Lower lobe of right lung (tissue), 2 donors: ENCODE data around the gene SERPIND1. TPM values are rescaled to one million over a fixed set of nuclear protein-coding genes. Genes with fewer than 3 reads are reported as not detected.

Source experiments
- ATAC-seq, 2 donors: fragments of 200-7000 bp; cut with Tn5 transposase; one replicate each; pipeline ENCODE4 v1.9.1; 2020 to 2022; ENCODE audit warnings: mild to moderate bottlenecking in 2 of 2, moderate library complexity in 2 of 2
- DNase-seq: peaks from one replicate; pipeline ENCODE4 v3.0.0-alpha.2; 2020
- H3K27ac ChIP-seq: fragments of 200-600 bp; one replicate; pipeline ENCODE4 v1.8.0; 2022
- H3K27me3 ChIP-seq: fragments of 200-600 bp; one replicate; pipeline ENCODE4 v1.8.0; 2022; ENCODE audit warnings: low read depth
- H3K36me3 ChIP-seq: fragments of 200-600 bp; one replicate; pipeline ENCODE4 v1.8.0; 2022; ENCODE audit warnings: mild to moderate bottlenecking
- H3K4me1 ChIP-seq: fragments of 200-600 bp; one replicate; pipeline ENCODE4 v1.8.0; 2022
- H3K4me3 ChIP-seq: fragments of 200-600 bp; one replicate; pipeline ENCODE4 v1.8.0; 2022; ENCODE audit warnings: mild to moderate bottlenecking
- H3K9me3 ChIP-seq: fragments of 200-600 bp; one replicate; pipeline ENCODE4 v1.8.0; 2022
- intact Hi-C: fragments of 100-400 bp; cut with DNase I; formaldehyde crosslinking; loops from one replicate; pipeline ENCODE4 v1.11.0; 2022
- total RNA-seq: library from RNA; stranded (reverse); fragmentation: NEBNext Ultra II Directional; extraction: Animal tissue kit (Norgen Biotek cat#: 25700); gene quantifications from one replicate; pipeline ENCODE4 v1.2.1, GENCODE V29; 2021
- TF ChIP-seq, protein P1 (sequence below): fragments of 200-600 bp; IDR thresholded peaks from one replicate; pipeline ENCODE4 v1.8.0; 2022; ENCODE audit warnings: antibody characterized with exemption, mild to moderate bottlenecking
- donor health status: DM: no; HTN: yes; CAD: no; lungs with severe emphysema.

Gene SERPIND1
- total RNA-seq, 1 donor from 2014 or later = 0.24 TPM

GRCh38 chr22:20749453-20749852 is 24.5 kb upstream of the SERPIND1 start:
- ATAC-seq = peak; percentile 45 to 61
- DNase-seq = peak; percentile 61

GRCh38 chr22:20750461-20751184 is 23.3 kb upstream of the SERPIND1 start:
- H3K4me3 ChIP-seq = no peak overlapping the region
- TF ChIP-seq, protein P1, sequence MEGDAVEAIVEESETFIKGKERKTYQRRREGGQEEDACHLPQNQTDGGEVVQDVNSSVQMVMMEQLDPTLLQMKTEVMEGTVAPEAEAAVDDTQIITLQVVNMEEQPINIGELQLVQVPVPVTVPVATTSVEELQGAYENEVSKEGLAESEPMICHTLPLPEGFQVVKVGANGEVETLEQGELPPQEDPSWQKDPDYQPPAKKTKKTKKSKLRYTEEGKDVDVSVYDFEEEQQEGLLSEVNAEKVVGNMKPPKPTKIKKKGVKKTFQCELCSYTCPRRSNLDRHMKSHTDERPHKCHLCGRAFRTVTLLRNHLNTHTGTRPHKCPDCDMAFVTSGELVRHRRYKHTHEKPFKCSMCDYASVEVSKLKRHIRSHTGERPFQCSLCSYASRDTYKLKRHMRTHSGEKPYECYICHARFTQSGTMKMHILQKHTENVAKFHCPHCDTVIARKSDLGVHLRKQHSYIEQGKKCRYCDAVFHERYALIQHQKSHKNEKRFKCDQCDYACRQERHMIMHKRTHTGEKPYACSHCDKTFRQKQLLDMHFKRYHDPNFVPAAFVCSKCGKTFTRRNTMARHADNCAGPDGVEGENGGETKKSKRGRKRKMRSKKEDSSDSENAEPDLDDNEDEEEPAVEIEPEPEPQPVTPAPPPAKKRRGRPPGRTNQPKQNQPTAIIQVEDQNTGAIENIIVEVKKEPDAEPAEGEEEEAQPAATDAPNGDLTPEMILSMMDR = no peak
- peaks cover 85% of the 10 kb centered on the region for H3K36me3 ChIP-seq
- H3K9me3 ChIP-seq = no peaks in the 10 kb centered on the region
- no peak overlapping the region for H3K27ac ChIP-seq
- DNase-seq (no peak), ATAC-seq (peak; percentile 70 to 75)
- intact Hi-C loops = no loop called here
- H3K27me3 ChIP-seq = no peaks in the 10 kb centered on the region
- peaks cover 35% of the 10 kb centered on the region for H3K4me1 ChIP-seq

More at GRCh38 chr22:20749453-20749852, 24.5 kb upstream of the SERPIND1 start:
- no peak overlapping the region for H3K4me3 ChIP-seq
- TF ChIP-seq, protein P1 = no peak
- no peaks in the 10 kb centered on the region for H3K27me3 ChIP-seq
- H3K36me3 ChIP-seq = peaks cover 93% of the 10 kb centered on the region
- H3K4me1 ChIP-seq = peaks cover 35% of the 10 kb centered on the region
- intact Hi-C loops = no loop called here
- peak overlapping the region; percentile 46 for H3K27ac ChIP-seq
- no peaks in the 10 kb centered on the region for H3K9me3 ChIP-seq

- no peak for ATAC-seq
- DNase-seq = no peak
- intact Hi-C loops = no loop called here
- H3K9me3 ChIP-seq = no peaks in the 10 kb centered on the region
- no peak overlapping the region for H3K4me3 ChIP-seq
- H3K4me1 ChIP-seq = peaks cover 35% of the 10 kb centered on the region
- H3K27me3 ChIP-seq = no peaks in the 10 kb centered on the region
- no peak overlapping the region for H3K27ac ChIP-seq
- peaks cover 82% of the 10 kb centered on the region for H3K36me3 ChIP-seq
- TF ChIP-seq, protein P1 = no peak
Measured at GRCh38 chr22:20751185-20751851, 22.6 kb upstream of the SERPIND1 start.

- no peaks in the 10 kb centered on the region for H3K27me3 ChIP-seq
- H3K27ac ChIP-seq = no peak overlapping the region
- H3K9me3 ChIP-seq = no peaks in the 10 kb centered on the region
- TF ChIP-seq, protein P1 = no peak
- H3K36me3 ChIP-seq = peaks cover 78% of the 10 kb centered on the region
- peaks cover 35% of the 10 kb centered on the region for H3K4me1 ChIP-seq
- intact Hi-C loops = no loop called here
- DNase-seq (no peak), ATAC-seq (no peak)
- no peak overlapping the region for H3K4me3 ChIP-seq
Measured at GRCh38 chr22:20752104-20752741, 21.7 kb upstream of the SERPIND1 start.

GRCh38 chr22:20752873-20753272 is 21.0 kb upstream of the SERPIND1 start:
- H3K9me3 ChIP-seq = no peaks in the 10 kb centered on the region
- no peak overlapping the region for H3K27ac ChIP-seq
- H3K4me1 ChIP-seq = peaks cover 33% of the 10 kb centered on the region
- no peaks in the 10 kb centered on the region for H3K27me3 ChIP-seq
- H3K4me3 ChIP-seq = no peak overlapping the region
- DNase-seq = no peak
- H3K36me3 ChIP-seq = peaks cover 78% of the 10 kb centered on the region
- intact Hi-C loops = no loop called here
- ATAC-seq = no peak
- TF ChIP-seq, protein P1 = no peak
